ENCODE measurements around the gene PTOV1. TPM values are rescaled to one million over a fixed set of nuclear protein-coding genes. Genes with fewer than 3 reads are reported as not detected.

Gene PTOV1
- total and polyA plus RNA-seq, 2 of the 13 experiments (the other 11 are each of a cell fraction or from before 2014, with no cell fraction given): 63.5 to 68.5 TPM

- TF ChIP-seq ZNF75D (CRISPR knock-in tag; IDR thresholded peaks at IDR 0.05; ENCODE audit: borderline replicate concordance): no peak
- TF ChIP-seq ZNF136 (CRISPR knock-in tag; IDR thresholded peaks at IDR 0.05; ENCODE audit: low read depth): no peak
- TF ChIP-seq GABPA (IDR thresholded peaks at IDR 0.05; ENCODE audit: low read depth, low read length): peak; percentile 64
- peak; percentile 96 for TF ChIP-seq GABPA (CRISPR knock-in tag; IDR thresholded peaks at IDR 0.05; ENCODE audit: low read depth)
- TF ChIP-seq FUBP1 (CRISPR knock-in tag; IDR thresholded peaks at IDR 0.05; ENCODE audit: borderline replicate concordance): no peak
- 0 out of 2 replicates have a peak, but pooled peaks have one; percentile 19 for TF ChIP-seq ZNF782 (CRISPR knock-in tag; IDR thresholded peaks at IDR 0.05; ENCODE audit: borderline replicate concordance)
- 0 out of 4 replicates have a peak, but pooled peaks of 1 of the 2 experiments have one; percentile 9 for TF ChIP-seq REST (IDR thresholded peaks at IDR 0.05; ENCODE audit: borderline replicate concordance in 1 of 2, low read depth in 1 of 2, low read length in 2 of 2)
- 0 out of 2 replicates have a peak, but pooled peaks have one; percentile 25 for TF ChIP-seq ZNF354B (CRISPR knock-in tag; IDR thresholded peaks at IDR 0.05)
- TF ChIP-seq GABPB1 (CRISPR knock-in tag; IDR thresholded peaks at IDR 0.05): peak; percentile 95
- peak; percentile 83 for TF ChIP-seq SP4 (CRISPR knock-in tag; IDR thresholded peaks at IDR 0.05)
- TF ChIP-seq KLF15 (CRISPR knock-in tag; IDR thresholded peaks at IDR 0.05; ENCODE audit: borderline replicate concordance): no peak
- TF ChIP-seq ZNF746 (CRISPR knock-in tag; IDR thresholded peaks at IDR 0.05): no peak
- TF ChIP-seq ZNF232 (CRISPR knock-in tag; IDR thresholded peaks at IDR 0.05; ENCODE audit: borderline replicate concordance): peak; percentile 51; the same call in 1 of the 2 replicates
- TF ChIP-seq NFYC (CRISPR knock-in tag; IDR thresholded peaks at IDR 0.05): peak; percentile 19; the same call in 1 of the 2 replicates
- TF ChIP-seq RAD51 (IDR thresholded peaks at IDR 0.05; ENCODE audit: borderline replicate concordance): peak; percentile 94
- TF ChIP-seq BHLHE40 (IDR thresholded peaks at IDR 0.05; ENCODE audit: low read length): peak; percentile 98
- peak; percentile 42; the same call in 1 of the 2 replicates for TF ChIP-seq BCL6 (CRISPR knock-in tag; IDR thresholded peaks at IDR 0.05)
- peak; percentile 21; the same call in 1 of the 2 replicates for TF ChIP-seq HMGXB3 (CRISPR knock-in tag; IDR thresholded peaks at IDR 0.05; ENCODE audit: borderline replicate concordance)
Observed at GRCh38 chr19:49877020-49877878, 26.3 kb downstream of the PTOV1 start, which contains the start of the genes AKT1S1 and TBC1D17 (continued).

Measured in HepG2 (cell line).